HG03457 (cell line): ENCODE data around the gene KIFC3.
"Not testable (repeated sequence)": the region's sequence is repeated elsewhere in the genome, so short reads cannot be mapped to it uniquely, and the experiment has no call there.

ENCODE experiments used
- ATAC-seq: cut with Tn5 transposase; IDR thresholded peaks from one replicate; pipeline ENCODE4 v1.9.1; 2021; ENCODE audit warnings: moderate number of reproducible peaks; ENCODE audit not compliant: unreplicated experiment

The KIFC3 gene

GRCh38 chr16:57743458-57743857, 58.8 kb downstream of the KIFC3 start:
- no peak for ATAC-seq

- no peak for ATAC-seq
Measured at GRCh38 chr16:57742543-57742942, 59.7 kb downstream of the KIFC3 start.

GRCh38 chr16:57741660-57742191, 60.6 kb downstream of the KIFC3 start:
- ATAC-seq = no peak

- no peak for ATAC-seq
Measured at GRCh38 chr16:57740423-57741071, 61.7 kb downstream of the KIFC3 start.

GRCh38 chr16:57739756-57740422, 62.4 kb downstream of the KIFC3 start:
- ATAC-seq = no peak

GRCh38 chr16:57738844-57739243, 63.4 kb downstream of the KIFC3 start:
- ATAC-seq = no peak

GRCh38 chr16:57736419-57737351, 65.6 kb downstream of the KIFC3 start:
- no peak for ATAC-seq

- no peak for ATAC-seq
Measured at GRCh38 chr16:57735755-57736418, 66.4 kb downstream of the KIFC3 start, which contains the start of gene KATNB1. Gene KATNB1, plus strand, starts transcription at chr16:57735770. Its CDS starts 1,474 bp downstream, at chr16:57737244.

GRCh38 chr16:57734925-57735754, 67.2 kb downstream of the KIFC3 start:
- peak; percentile 84 for ATAC-seq

GRCh38 chr16:57734308-57734924, 67.9 kb downstream of the KIFC3 start:
- ATAC-seq = no peak

- no peak for ATAC-seq
Measured at GRCh38 chr16:57732714-57733113, 69.6 kb downstream of the KIFC3 start.

GRCh38 chr16:57732037-57732436, 70.3 kb downstream of the KIFC3 start:
- no peak for ATAC-seq

GRCh38 chr16:57730771-57731730, 71.2 kb downstream of the KIFC3 start:
- ATAC-seq = no peak

- ATAC-seq = not testable (repeated sequence)
Measured at GRCh38 chr16:57729852-57730251, 72.4 kb downstream of the KIFC3 start.

GRCh38 chr16:57729182-57729484, 73.2 kb downstream of the KIFC3 start:
- ATAC-seq = no peak

GRCh38 chr16:57728336-57729181, 73.7 kb downstream of the KIFC3 start:
- ATAC-seq = no peak

GRCh38 chr16:57727610-57728009, 74.7 kb downstream of the KIFC3 start:
- no peak for ATAC-seq
